ENCODE results near the gene PTPRO.

- TF ChIP-seq CTCF (IDR thresholded peaks at IDR 0.05): no peak
- no peak for TF ChIP-seq POLR2A (IDR thresholded peaks at IDR 0.05; ENCODE audit: low read length)
- TF ChIP-seq EP300 (IDR thresholded peaks at IDR 0.05): no peak
- TF ChIP-seq MAFK (IDR thresholded peaks at IDR 0.05; ENCODE audit: partially characterized antibody): no peak
- no peak for TF ChIP-seq USF2 (IDR thresholded peaks at IDR 0.05)
- TF ChIP-seq MAZ (IDR thresholded peaks at IDR 0.05; ENCODE audit: borderline replicate concordance, low read depth, low read length): no peak
- TF ChIP-seq POLR2AphosphoS2 (conservative IDR thresholded peaks at IDR 0.05; ENCODE audit: low read length): no peak
- no peak for TF ChIP-seq HMGXB4 (CRISPR knock-in tag; IDR thresholded peaks at IDR 0.05; ENCODE audit: borderline replicate concordance)
- TF ChIP-seq HDAC2 (IDR thresholded peaks at IDR 0.05): no peak
- TF ChIP-seq REST (IDR thresholded peaks at IDR 0.05): no peak
- TF ChIP-seq JUN (IDR thresholded peaks at IDR 0.05): no peak
- TF ChIP-seq SMC3 (IDR thresholded peaks at IDR 0.05): no peak
- TF ChIP-seq MYC (IDR thresholded peaks at IDR 0.05; ENCODE audit: borderline replicate concordance, low read length): no peak
- TF ChIP-seq ZFP36 (IDR thresholded peaks at IDR 0.05; ENCODE audit: borderline replicate concordance, partially characterized antibody): no peak
Measured at GRCh38 chr12:15502211-15502610, 179.9 kb downstream of the PTPRO start.

Data from A549 (cell line).